Left ventricle myocardium superior (tissue), 1 donor: ENCODE data around the gene GFOD2. TPM values are rescaled to one million over a fixed set of nuclear protein-coding genes. Genes with fewer than 3 reads are reported as not detected.
"Not testable (repeated sequence)": the region's sequence is repeated elsewhere in the genome, so short reads cannot be mapped to it uniquely, and the experiment has no call there.

ENCODE experiments used
- ATAC-seq: fragments of 200-7000 bp; cut with Tn5 transposase; one replicate; pipeline ENCODE4 v1.9.1; 2020; ENCODE audit warnings: mild to moderate bottlenecking, moderate library complexity
- DNase-seq: peaks from one replicate; pipeline ENCODE4 v3.0.0-alpha.2; 2020
- intact Hi-C: fragments of 100-400 bp; cut with micrococcal nuclease; formaldehyde crosslinking; loops from one replicate; pipeline ENCODE4 v1.11.0; 2022
- total RNA-seq: library from RNA; stranded (reverse); fragmentation: NEBNext Ultra II Directional; extraction: Animal tissue kit (Norgen Biotek cat#: 25700); gene quantifications from one replicate; pipeline ENCODE4 v1.2.1, GENCODE V29; 2021
- donor health status: DM: no; HTN: yes; CAD: no; lungs with severe emphysema.

Gene GFOD2
- total RNA-seq, 1 donor from 2014 or later, result 8.1 TPM

- intact Hi-C loops, result no loop called here
- DNase-seq, result no peak
Observed at GRCh38 chr16:67709050-67709449, 10.1 kb downstream of the GFOD2 start.

GRCh38 chr16:67708368-67708771, 10.7 kb downstream of the GFOD2 start:
- no peak for DNase-seq
- intact Hi-C loops, result no loop called here
- no peak for ATAC-seq

More at GRCh38 chr16:67709050-67709449, 10.1 kb downstream of the GFOD2 start:
- ATAC-seq, result no peak

- ATAC-seq, result no peak
- intact Hi-C loops, result no loop called here
- no peak for DNase-seq
Observed at GRCh38 chr16:67707790-67708189, 11.3 kb downstream of the GFOD2 start.

DNA sequence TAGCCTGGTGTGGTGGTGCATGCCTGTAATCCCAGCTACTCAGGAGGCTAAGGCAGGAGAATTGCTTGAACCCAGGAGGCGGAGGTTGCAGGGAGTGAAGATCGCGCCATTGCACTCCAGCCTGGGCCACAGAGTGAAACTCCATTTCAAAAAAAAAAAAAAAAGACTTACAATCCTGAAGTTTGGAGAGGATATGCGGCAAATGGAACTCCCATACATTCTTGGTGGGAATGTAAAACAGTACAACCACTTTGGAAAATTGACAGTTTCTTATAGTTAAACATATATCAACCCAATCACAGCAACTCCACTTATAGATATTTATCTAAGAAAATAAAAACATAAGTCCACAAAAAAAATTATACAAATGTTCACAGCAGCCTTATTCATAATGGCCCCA, 11.9 kb downstream of the GFOD2 start:
- DNase-seq (no peak), ATAC-seq (no peak)
- intact Hi-C loops, result no loop called here

GRCh38 chr16:67704110-67704509, 15.0 kb downstream of the GFOD2 start:
- ATAC-seq (no peak), DNase-seq (no peak)
- intact Hi-C loops, result no loop called here

DNA sequence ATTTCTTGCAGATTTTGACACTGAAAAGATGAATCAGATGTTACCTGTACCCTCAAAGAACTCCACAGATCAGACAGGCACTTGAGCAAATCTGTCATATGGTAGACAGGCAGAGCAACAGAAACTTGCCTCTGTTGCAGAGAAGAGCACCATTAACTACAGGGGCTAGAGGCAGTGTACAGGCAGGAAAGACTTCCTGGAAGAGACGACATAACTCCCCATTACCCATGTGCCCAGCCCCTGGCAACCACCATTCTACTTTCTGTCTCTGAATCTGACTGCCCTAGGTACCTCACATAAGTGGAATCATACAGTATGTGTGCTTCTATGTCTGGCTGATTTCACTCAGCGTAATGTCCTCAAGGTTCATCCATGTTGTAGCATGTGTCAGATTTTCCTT, 15.5 kb downstream of the GFOD2 start:
- intact Hi-C loops, result no loop called here
- ATAC-seq, result no peak
- no peak for DNase-seq

DNA sequence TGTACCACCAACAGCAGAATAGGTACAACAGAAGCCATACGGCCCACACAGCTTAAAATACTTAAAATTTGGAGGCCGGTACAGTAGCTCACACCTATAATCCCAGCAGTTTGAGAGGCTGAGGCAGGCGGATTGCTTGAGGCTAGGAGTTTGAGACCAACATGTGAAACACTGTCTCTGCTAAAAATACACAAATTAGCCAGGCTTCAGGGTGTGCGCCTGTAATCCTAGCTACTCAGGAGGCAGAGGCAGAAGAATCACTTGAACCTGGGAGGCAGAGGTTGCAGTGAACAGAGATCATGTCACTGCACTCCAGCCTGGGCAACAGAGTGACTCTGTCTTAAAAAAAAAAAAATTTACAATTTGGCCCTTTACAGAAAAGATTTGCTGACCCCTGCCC, 17.0 kb downstream of the GFOD2 start:
- intact Hi-C loops, result no loop called here
- no peak for ATAC-seq
- no peak for DNase-seq

- intact Hi-C loops, result no loop called here
- DNase-seq, result no peak
- no peak for ATAC-seq
Observed at GRCh38 chr16:67701420-67701819, 17.7 kb downstream of the GFOD2 start.

DNA sequence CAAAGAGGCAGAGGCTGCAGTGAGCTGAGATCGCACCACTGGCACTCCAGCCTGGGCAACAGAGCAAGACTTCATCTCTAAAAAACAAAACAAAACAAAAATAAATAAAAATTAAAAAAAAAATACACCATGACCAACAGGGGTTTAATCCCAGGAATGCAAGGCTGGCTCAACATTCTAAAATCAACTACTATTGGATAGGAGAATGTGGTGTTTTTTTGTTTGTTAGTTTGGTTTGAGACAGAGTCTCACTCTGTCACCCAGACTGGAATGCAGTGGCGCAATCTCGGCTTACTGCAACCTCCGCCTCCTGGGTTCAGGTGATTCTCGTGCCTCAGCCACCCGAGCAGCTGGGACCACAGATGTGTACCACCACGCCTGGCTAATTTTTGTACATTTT, 19.9 kb downstream of the GFOD2 start:
- no peak for DNase-seq
- ATAC-seq, result no peak
- intact Hi-C loops, result no loop called here

GRCh38 chr16:67697422-67698185, 21.5 kb downstream of the GFOD2 start:
- DNase-seq, result no peak
- ATAC-seq, result no peak
- intact Hi-C loops, result no loop called here

- intact Hi-C loops, result no loop called here
- DNase-seq (no peak), ATAC-seq (peak; percentile 75)
Observed at GRCh38 chr16:67694611-67695010, 24.5 kb downstream of the GFOD2 start.

DNA sequence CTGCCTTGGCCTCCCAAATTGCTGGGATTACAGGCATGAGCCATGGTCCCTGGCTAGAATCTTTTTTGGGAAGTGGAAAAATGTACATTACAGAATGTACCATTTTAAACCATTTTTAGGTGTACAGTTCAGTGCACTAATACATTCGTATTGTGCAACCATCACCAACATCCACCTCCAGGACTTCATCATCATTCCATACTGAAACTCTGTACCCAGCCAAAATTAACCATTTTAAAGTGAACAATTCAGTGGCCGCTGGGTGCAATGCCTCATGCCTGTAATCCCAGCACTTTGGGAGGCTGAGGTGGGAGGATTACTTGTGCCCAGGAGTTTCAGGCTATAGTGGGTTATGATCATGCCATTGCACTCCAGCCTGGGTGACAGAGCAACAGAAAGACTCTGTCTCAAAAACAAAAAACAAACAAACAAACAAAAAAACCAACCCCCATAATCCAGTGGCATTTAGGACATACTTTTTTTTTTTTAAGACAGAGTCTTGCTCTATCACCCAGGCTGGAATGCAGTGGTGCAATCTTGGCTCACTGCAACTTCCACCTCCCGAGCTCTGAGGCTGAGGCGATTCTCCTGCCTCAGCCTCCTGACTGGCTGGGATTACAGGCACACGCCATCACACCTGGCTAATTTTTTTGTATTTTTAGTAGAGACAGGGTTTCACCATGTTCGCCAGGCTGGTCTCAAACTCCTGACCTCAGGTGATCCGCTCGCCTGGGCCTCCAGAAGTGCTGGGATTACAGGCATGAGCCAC, 25.4 kb downstream of the GFOD2 start:
- ATAC-seq, intact Hi-C loops, DNase-seq: not testable (repeated sequence)

DNA sequence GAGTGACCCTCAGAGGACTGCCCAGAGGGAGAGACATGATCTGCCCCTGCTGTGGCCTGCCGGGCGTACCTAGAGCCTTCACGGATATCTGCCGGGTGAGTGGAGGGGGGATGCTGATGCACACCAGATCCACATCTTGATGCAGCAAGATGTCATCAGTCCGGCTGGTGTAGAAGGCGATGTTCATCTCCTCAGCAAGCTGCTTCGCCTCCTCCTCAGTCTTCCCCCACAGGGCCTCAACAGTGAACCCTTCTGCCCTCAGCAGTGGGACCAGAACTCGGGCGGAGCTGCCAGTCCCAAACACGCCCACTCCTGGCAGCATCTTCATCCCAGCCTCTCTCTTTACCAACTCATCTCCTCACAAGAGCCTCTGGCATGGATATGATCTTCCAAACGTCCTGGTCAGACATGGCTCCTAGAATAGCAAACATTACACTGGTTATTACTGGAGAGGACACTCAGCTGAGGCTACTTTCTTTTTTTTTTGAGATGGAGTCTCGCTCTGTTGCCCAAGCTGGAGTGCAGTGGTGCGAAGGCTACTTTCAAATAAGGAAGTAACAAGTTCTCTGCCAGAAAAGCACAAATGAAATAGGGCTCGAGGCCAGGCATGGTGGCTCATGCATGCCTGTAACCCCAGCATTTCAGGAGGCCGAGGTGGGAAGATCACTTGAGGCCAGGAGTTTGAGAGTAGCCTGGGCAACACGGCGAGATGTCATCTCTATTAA, 33.6 kb downstream of the GFOD2 start:
- no peak for DNase-seq
- no peak for ATAC-seq
- intact Hi-C loops, result no loop called here

DNA sequence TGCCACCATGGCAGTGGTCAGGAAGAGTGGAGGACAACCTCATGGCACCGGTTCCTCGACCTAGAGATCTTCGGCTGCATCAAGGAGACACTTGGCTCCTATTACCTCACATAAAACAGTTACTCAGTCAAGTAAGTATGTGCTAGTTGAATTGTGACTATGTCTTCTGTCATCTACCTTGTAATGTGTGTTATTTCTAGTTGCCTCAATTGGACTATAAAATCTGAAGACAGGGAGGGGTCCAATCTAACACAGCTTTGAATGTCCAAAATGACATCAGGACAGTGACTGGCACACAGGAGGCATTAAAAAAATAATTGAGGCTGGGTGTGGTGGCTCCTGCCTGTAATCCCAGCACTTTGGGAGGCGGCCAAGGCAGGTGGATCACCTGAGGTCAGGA, 35.3 kb downstream of the GFOD2 start:
- ATAC-seq, result no peak
- DNase-seq, result no peak
- intact Hi-C loops, result no loop called here

GRCh38 chr16:67679935-67680897, 38.9 kb downstream of the GFOD2 start:
- ATAC-seq, result no peak
- no peak for DNase-seq
- intact Hi-C loops, result no loop called here

GRCh38 chr16:67678354-67679023, 40.6 kb downstream of the GFOD2 start:
- ATAC-seq, result no peak
- intact Hi-C loops, result no loop called here

GRCh38 chr16:67677712-67678111, 41.4 kb downstream of the GFOD2 start:
- DNase-seq, result no peak
- intact Hi-C loops, result no loop called here
- no peak for ATAC-seq

More at GRCh38 chr16:67678354-67679023, 40.6 kb downstream of the GFOD2 start:
- DNase-seq, result no peak

- no peak for ATAC-seq
- intact Hi-C loops, result no loop called here
- no peak for DNase-seq
Observed at GRCh38 chr16:67676939-67677338, 42.2 kb downstream of the GFOD2 start.
